Measurements from ENCODE around the gene ACTL6B. TPM values are rescaled to one million over a fixed set of nuclear protein-coding genes. Genes with fewer than 3 reads are reported as not detected.

ACTL6B gene
- total and polyA plus RNA-seq, 9 of the 15 experiments (the other 6 are each of a cell fraction or from before 2014, with no cell fraction given): not detected

GRCh38 chr7:100655908-100656674 is at the start of gene ACTL6B (continued):
- TF ChIP-seq ZSCAN32 (CRISPR knock-in tag; IDR thresholded peaks at IDR 0.05) (no peak), ZNF134 (CRISPR knock-in tag; conservative IDR thresholded peaks at IDR 0.05) (no peak), ZNF408 (CRISPR knock-in tag; IDR thresholded peaks at IDR 0.05; ENCODE audit: low read depth) (no peak), NEUROD1 (IDR thresholded peaks at IDR 0.05; ENCODE audit: borderline replicate concordance, low read depth, low read length, partially characterized antibody) (peak; percentile 75), SMARCA5 (IDR thresholded peaks at IDR 0.05) (no peak), SIN3A (IDR thresholded peaks at IDR 0.05; ENCODE audit: borderline replicate concordance in 2 of 2, control insufficient read depth in 1 of 2, low read depth in 2 of 2, low read length in 2 of 2) (peak; percentile 75 to 96; a peak in 2 of 4 replicates), PHB2 (IDR thresholded peaks at IDR 0.05; ENCODE audit: low read depth) (no peak), EWSR1 (IDR thresholded peaks at IDR 0.05; ENCODE audit: borderline replicate concordance, low read depth, partially characterized antibody) (no peak), NONO (IDR thresholded peaks at IDR 0.05; ENCODE audit: low read depth in 2 of 2, low read length in 1 of 2) (no peak)
- TF ChIP-seq, protein P1, sequence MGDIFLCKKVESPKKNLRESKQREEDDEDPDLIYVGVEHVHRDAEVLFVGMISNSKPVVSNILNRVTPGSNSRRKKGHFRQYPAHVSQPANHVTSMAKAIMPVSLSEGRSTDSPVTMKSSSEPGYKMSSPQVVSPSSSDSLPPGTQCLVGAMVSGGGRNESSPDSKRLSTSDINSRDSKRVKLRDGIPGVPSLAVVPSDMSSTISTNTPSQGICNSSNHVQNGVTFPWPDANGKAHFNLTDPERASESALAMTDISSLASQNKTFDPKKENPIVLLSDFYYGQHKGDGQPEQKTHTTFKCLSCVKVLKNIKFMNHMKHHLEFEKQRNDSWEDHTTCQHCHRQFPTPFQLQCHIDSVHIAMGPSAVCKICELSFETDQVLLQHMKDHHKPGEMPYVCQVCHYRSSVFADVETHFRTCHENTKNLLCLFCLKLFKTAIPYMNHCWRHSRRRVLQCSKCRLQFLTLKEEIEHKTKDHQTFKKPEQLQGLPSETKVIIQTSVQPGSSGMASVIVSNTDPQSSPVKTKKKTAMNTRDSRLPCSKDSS (IDR thresholded peaks at IDR 0.05; ENCODE audit: low read depth, partially characterized antibody): no peak
- TF ChIP-seq, protein P2, sequence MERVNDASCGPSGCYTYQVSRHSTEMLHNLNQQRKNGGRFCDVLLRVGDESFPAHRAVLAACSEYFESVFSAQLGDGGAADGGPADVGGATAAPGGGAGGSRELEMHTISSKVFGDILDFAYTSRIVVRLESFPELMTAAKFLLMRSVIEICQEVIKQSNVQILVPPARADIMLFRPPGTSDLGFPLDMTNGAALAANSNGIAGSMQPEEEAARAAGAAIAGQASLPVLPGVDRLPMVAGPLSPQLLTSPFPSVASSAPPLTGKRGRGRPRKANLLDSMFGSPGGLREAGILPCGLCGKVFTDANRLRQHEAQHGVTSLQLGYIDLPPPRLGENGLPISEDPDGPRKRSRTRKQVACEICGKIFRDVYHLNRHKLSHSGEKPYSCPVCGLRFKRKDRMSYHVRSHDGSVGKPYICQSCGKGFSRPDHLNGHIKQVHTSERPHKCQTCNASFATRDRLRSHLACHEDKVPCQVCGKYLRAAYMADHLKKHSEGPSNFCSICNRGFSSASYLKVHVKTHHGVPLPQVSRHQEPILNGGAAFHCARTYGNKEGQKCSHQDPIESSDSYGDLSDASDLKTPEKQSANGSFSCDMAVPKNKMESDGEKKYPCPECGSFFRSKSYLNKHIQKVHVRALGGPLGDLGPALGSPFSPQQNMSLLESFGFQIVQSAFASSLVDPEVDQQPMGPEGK (CRISPR knock-in tag; IDR thresholded peaks at IDR 0.05; ENCODE audit: borderline replicate concordance): no peak
- TF ChIP-seq, protein P3, sequence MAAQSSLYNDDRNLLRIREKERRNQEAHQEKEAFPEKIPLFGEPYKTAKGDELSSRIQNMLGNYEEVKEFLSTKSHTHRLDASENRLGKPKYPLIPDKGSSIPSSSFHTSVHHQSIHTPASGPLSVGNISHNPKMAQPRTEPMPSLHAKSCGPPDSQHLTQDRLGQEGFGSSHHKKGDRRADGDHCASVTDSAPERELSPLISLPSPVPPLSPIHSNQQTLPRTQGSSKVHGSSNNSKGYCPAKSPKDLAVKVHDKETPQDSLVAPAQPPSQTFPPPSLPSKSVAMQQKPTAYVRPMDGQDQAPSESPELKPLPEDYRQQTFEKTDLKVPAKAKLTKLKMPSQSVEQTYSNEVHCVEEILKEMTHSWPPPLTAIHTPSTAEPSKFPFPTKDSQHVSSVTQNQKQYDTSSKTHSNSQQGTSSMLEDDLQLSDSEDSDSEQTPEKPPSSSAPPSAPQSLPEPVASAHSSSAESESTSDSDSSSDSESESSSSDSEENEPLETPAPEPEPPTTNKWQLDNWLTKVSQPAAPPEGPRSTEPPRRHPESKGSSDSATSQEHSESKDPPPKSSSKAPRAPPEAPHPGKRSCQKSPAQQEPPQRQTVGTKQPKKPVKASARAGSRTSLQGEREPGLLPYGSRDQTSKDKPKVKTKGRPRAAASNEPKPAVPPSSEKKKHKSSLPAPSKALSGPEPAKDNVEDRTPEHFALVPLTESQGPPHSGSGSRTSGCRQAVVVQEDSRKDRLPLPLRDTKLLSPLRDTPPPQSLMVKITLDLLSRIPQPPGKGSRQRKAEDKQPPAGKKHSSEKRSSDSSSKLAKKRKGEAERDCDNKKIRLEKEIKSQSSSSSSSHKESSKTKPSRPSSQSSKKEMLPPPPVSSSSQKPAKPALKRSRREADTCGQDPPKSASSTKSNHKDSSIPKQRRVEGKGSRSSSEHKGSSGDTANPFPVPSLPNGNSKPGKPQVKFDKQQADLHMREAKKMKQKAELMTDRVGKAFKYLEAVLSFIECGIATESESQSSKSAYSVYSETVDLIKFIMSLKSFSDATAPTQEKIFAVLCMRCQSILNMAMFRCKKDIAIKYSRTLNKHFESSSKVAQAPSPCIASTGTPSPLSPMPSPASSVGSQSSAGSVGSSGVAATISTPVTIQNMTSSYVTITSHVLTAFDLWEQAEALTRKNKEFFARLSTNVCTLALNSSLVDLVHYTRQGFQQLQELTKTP (IDR thresholded peaks at IDR 0.05; ENCODE audit: low read depth in 1 of 2, partially characterized antibody in 2 of 2): peak in 1 of 2 experiments; percentile 90
- TF ChIP-seq, protein P4, sequence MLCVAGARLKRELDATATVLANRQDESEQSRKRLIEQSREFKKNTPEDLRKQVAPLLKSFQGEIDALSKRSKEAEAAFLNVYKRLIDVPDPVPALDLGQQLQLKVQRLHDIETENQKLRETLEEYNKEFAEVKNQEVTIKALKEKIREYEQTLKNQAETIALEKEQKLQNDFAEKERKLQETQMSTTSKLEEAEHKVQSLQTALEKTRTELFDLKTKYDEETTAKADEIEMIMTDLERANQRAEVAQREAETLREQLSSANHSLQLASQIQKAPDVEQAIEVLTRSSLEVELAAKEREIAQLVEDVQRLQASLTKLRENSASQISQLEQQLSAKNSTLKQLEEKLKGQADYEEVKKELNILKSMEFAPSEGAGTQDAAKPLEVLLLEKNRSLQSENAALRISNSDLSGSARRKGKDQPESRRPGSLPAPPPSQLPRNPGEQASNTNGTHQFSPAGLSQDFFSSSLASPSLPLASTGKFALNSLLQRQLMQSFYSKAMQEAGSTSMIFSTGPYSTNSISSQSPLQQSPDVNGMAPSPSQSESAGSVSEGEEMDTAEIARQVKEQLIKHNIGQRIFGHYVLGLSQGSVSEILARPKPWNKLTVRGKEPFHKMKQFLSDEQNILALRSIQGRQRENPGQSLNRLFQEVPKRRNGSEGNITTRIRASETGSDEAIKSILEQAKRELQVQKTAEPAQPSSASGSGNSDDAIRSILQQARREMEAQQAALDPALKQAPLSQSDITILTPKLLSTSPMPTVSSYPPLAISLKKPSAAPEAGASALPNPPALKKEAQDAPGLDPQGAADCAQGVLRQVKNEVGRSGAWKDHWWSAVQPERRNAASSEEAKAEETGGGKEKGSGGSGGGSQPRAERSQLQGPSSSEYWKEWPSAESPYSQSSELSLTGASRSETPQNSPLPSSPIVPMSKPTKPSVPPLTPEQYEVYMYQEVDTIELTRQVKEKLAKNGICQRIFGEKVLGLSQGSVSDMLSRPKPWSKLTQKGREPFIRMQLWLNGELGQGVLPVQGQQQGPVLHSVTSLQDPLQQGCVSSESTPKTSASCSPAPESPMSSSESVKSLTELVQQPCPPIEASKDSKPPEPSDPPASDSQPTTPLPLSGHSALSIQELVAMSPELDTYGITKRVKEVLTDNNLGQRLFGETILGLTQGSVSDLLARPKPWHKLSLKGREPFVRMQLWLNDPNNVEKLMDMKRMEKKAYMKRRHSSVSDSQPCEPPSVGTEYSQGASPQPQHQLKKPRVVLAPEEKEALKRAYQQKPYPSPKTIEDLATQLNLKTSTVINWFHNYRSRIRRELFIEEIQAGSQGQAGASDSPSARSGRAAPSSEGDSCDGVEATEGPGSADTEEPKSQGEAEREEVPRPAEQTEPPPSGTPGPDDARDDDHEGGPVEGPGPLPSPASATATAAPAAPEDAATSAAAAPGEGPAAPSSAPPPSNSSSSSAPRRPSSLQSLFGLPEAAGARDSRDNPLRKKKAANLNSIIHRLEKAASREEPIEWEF (CRISPR knock-in tag; IDR thresholded peaks at IDR 0.05): no peak

Data from K562 (cell line).